HepG2 (cell line): ENCODE measurements around the gene PSKH1. TPM values are rescaled to one million over a fixed set of nuclear protein-coding genes. Genes with fewer than 3 reads are reported as not detected.

ENCODE experiments used
- FIP1L1 ChIP-seq: fragments of 200-400 bp; formaldehyde crosslinking; IDR thresholded peaks from 2 replicates; pipeline ENCODE4 v1.6.1; 2018; ENCODE audit warnings: low read depth, mild to moderate bottlenecking, low read length, moderate library complexity, borderline replicate concordance; ENCODE audit not compliant: insufficient read depth
- GLI4 ChIP-seq: sonication (generic); formaldehyde crosslinking; IDR thresholded peaks from 2 replicates; pipeline ENCODE4 v1.5.1; 2020; ENCODE audit warnings: missing genetic modification reagents, mild to moderate bottlenecking, moderate library complexity, borderline replicate concordance
- HIVEP1 ChIP-seq: sonication (generic); formaldehyde crosslinking; IDR thresholded peaks from 2 replicates; pipeline ENCODE4 v1.4.0; 2020; ENCODE audit warnings: mild to moderate bottlenecking, missing genetic modification reagents
- KDM5B ChIP-seq: sonication (generic); formaldehyde crosslinking; IDR thresholded peaks from 2 replicates; pipeline ENCODE4 v1.4.0; 2020; ENCODE audit warnings: missing genetic modification reagents, mild to moderate bottlenecking, borderline replicate concordance
- MAZ ChIP-seq, 2 experiments: sonication (generic) in 1 of 2; formaldehyde crosslinking in 1 of 2; IDR thresholded peaks; 2 replicates each; pipeline versions ENCODE4 v1.5.0 to v1.6.1; 2012 to 2020; ENCODE audit warnings: low read depth in 2 of 2, mild to moderate bottlenecking in 2 of 2, borderline replicate concordance in 1 of 2, improper control_type of control experiment in 1 of 2, low read length in 1 of 2, missing genetic modification reagents in 1 of 2, moderate library complexity in 1 of 2
- PHF8 ChIP-seq: sonication (generic); formaldehyde crosslinking; IDR thresholded peaks from 2 replicates; pipeline ENCODE4 v1.5.0; 2020; ENCODE audit warnings: missing genetic modification reagents
- SMAD1 ChIP-seq: sonication (generic); formaldehyde crosslinking; IDR thresholded peaks from 2 replicates; pipeline ENCODE4 v1.4.0; 2020; ENCODE audit warnings: missing genetic modification reagents, low read depth, mild to moderate bottlenecking, borderline replicate concordance
- SP140L ChIP-seq: sonication (generic); formaldehyde crosslinking; IDR thresholded peaks from 2 replicates; pipeline ENCODE4 v1.4.0; 2020; ENCODE audit warnings: missing genetic modification reagents, borderline replicate concordance
- TAF1 ChIP-seq: sonication (generic); formaldehyde crosslinking; IDR thresholded peaks from 2 replicates; pipeline ENCODE4 v1.4.0; 2020; ENCODE audit warnings: missing genetic modification reagents
- ZFY ChIP-seq: sonication (generic); formaldehyde crosslinking; IDR thresholded peaks from 2 replicates; pipeline ENCODE4 v1.4.0; 2020; ENCODE audit warnings: missing genetic modification reagents
- ZNF234 ChIP-seq: sonication (generic); formaldehyde crosslinking; conservative IDR thresholded peaks from 2 replicates; pipeline ENCODE4 v1.5.1; 2020; ENCODE audit warnings: mild to moderate bottlenecking, missing genetic modification reagents
- ZNF501 ChIP-seq: sonication (generic); formaldehyde crosslinking; IDR thresholded peaks from 2 replicates; pipeline ENCODE4 v1.5.1; 2020; ENCODE audit warnings: mild to moderate bottlenecking, moderate library complexity, missing genetic modification reagents
- ZNF629 ChIP-seq: sonication (generic); formaldehyde crosslinking; conservative IDR thresholded peaks from 2 replicates; pipeline ENCODE4 v1.5.0; 2020; ENCODE audit warnings: missing genetic modification reagents
- ZNF644 ChIP-seq: IDR thresholded peaks from 2 replicates; pipeline ENCODE4 v1.6.1; 2016; ENCODE audit warnings: low read depth
- ZNF772 ChIP-seq: sonication (generic); formaldehyde crosslinking; IDR thresholded peaks from 2 replicates; pipeline ENCODE4 v1.5.0; 2020; ENCODE audit warnings: mild to moderate bottlenecking, missing genetic modification reagents
- polyA plus RNA-seq, 8 experiments: library from polyadenylated mRNA; depleted of rRNA in 3 of 8; stranded (reverse) in 7 of 8; unstranded in 1 of 8; fragments of >200 nt; fragmentation: Illumina TruSeq in 4 of 8; extraction: Trizol in 4 of 8; gene quantifications; 2 replicates each; pipeline versions ENCODE4 v1.2.1 to v1.2.3, GENCODE V29; 2011 to 2016; ENCODE audit warnings: low read depth in 4 of 8, missing spikeins in 1 of 8, mixed read lengths in 1 of 8; ENCODE audit not compliant: insufficient read depth in 1 of 8
- total RNA-seq, 5 experiments: library from RNA; depleted of rRNA; stranded (reverse); fragments of >200 nt; fragmentation: Illumina TruSeq; extraction: Trizol; gene quantifications; 2 replicates each; pipeline ENCODE4 v1.2.3, GENCODE V29; 2016; ENCODE audit warnings: low read depth in 1 of 5
- TF ChIP-seq, protein P1 (sequence below): sonication (generic); formaldehyde crosslinking; IDR thresholded peaks from 2 replicates; pipeline ENCODE4 v1.5.0; 2020; ENCODE audit warnings: missing genetic modification reagents, mild to moderate bottlenecking, borderline replicate concordance
- TF ChIP-seq, protein P2 (sequence below): sonication (generic); formaldehyde crosslinking; IDR thresholded peaks from 2 replicates; pipeline ENCODE4 v1.8.1; 2023; ENCODE audit warnings: missing genetic modification reagents, mild to moderate bottlenecking, borderline replicate concordance
- TF ChIP-seq, protein P3 (sequence below): sonication (generic); formaldehyde crosslinking; IDR thresholded peaks from 2 replicates; pipeline ENCODE4 v1.5.1; 2020; ENCODE audit warnings: mild to moderate bottlenecking, moderate library complexity, missing genetic modification reagents
- TF ChIP-seq, protein P4 (sequence below): sonication (generic); formaldehyde crosslinking; IDR thresholded peaks from 2 replicates; pipeline ENCODE4 v1.5.0; 2020; ENCODE audit warnings: mild to moderate bottlenecking, missing genetic modification reagents, moderate library complexity
- TF ChIP-seq, protein P5 (sequence below): sonication (generic); formaldehyde crosslinking; IDR thresholded peaks from 2 replicates; pipeline ENCODE4 v1.5.0; 2020; ENCODE audit warnings: mild to moderate bottlenecking, missing genetic modification reagents, borderline replicate concordance

Gene PSKH1
- total and polyA plus RNA-seq, 2 of the 13 experiments (the other 11 are each of a cell fraction or from before 2014, with no cell fraction given): 8.4 to 19.1 TPM

DNA sequence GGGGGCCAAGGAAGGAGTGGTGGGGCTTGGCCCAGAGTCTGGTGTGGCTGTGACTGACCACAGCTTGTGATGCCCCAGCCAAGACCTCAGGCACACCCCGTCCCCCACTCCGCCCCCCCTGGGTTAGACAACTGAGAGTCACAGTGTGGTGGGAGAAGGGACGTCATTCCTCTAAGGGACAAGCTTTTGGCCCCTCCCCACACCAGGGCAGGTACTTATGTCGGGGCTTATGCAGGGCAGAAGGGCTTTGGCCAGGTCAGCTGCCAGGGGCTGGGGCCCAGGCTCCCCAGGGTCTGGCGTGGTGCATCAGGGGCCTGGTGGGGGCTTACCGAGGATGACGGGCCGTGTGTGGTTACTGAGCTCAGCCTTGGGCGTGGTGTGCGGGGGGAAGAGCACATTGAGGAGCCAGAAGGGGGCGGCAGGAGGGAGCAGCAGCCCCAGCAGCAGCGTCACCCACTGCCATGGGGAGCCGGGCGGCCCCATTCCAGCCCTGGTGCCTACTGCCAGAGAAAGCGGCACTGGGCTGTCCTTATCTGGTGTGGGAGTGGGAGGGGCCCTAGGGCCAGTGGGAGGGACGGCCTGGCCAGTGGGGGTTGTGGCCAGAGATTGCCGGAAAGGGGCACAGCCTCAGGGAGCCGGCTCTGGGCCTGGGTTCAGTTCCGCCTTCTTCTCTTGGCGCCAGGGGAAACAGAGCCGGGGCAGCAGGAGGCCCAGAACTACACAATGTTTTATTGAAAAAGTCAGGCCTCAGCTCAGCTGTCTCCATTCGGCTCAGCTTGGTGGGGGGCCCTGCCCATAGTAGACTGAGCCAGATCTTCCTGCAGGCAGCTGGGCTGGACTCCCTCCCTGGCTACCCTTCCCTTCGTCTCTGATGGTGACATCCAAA is 50.8 kb downstream of the PSKH1 start, which contains the start of gene LCAT (continued):
- TF ChIP-seq, protein P1, sequence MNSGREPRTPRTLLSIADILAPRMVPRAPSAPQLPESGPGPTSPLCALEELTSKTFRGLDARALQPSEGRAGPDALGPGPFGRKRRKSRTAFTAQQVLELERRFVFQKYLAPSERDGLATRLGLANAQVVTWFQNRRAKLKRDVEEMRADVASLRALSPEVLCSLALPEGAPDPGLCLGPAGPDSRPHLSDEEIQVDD (CRISPR knock-in tag): 0 out of 2 replicates have a peak, but pooled peaks have one; percentile 62
- TF ChIP-seq PHF8 (CRISPR knock-in tag) (peak; percentile 45), GLI4 (CRISPR knock-in tag) (peak; percentile 68; the same call in 1 of the 2 replicates), SP140L (CRISPR knock-in tag) (no peak; the same call in 1 of the 2 replicates), MAZ (IDR thresholded peaks at IDR 0.05; ENCODE audit: borderline replicate concordance, low read depth, low read length) (peak; percentile 50), MAZ (CRISPR knock-in tag; IDR thresholded peaks at IDR 0.05; ENCODE audit: low read depth) (peak; percentile 88), ZFY (CRISPR knock-in tag) (peak; percentile 36; the same call in 1 of the 2 replicates), HIVEP1 (CRISPR knock-in tag) (no peak; the same call in 1 of the 2 replicates), ZNF772 (CRISPR knock-in tag) (peak; percentile 40; the same call in 1 of the 2 replicates), FIP1L1 (peak; percentile 96; the same call in 1 of the 2 replicates), KDM5B (CRISPR knock-in tag) (0 out of 2 replicates have a peak, but pooled peaks have one; percentile 67), ZNF234 (CRISPR knock-in tag) (peak; percentile 85; the same call in 1 of the 2 replicates), ZNF501 (CRISPR knock-in tag) (peak; percentile 94), SMAD1 (CRISPR knock-in tag) (0 out of 2 replicates have a peak, but pooled peaks have one; percentile 16), ZNF629 (CRISPR knock-in tag) (no peak), TAF1 (CRISPR knock-in tag) (peak; percentile 75; the same call in 1 of the 2 replicates), ZNF644 (no peak)
- TF ChIP-seq, protein P2, sequence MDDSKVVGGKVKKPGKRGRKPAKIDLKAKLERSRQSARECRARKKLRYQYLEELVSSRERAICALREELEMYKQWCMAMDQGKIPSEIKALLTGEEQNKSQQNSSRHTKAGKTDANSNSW (CRISPR knock-in tag): 0 out of 2 replicates have a peak, but pooled peaks have one; percentile 23
- TF ChIP-seq, protein P3, sequence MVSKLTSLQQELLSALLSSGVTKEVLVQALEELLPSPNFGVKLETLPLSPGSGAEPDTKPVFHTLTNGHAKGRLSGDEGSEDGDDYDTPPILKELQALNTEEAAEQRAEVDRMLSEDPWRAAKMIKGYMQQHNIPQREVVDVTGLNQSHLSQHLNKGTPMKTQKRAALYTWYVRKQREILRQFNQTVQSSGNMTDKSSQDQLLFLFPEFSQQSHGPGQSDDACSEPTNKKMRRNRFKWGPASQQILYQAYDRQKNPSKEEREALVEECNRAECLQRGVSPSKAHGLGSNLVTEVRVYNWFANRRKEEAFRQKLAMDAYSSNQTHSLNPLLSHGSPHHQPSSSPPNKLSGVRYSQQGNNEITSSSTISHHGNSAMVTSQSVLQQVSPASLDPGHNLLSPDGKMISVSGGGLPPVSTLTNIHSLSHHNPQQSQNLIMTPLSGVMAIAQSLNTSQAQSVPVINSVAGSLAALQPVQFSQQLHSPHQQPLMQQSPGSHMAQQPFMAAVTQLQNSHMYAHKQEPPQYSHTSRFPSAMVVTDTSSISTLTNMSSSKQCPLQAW (CRISPR knock-in tag): peak; percentile 48; the same call in 1 of the 2 replicates
- TF ChIP-seq, protein P4, sequence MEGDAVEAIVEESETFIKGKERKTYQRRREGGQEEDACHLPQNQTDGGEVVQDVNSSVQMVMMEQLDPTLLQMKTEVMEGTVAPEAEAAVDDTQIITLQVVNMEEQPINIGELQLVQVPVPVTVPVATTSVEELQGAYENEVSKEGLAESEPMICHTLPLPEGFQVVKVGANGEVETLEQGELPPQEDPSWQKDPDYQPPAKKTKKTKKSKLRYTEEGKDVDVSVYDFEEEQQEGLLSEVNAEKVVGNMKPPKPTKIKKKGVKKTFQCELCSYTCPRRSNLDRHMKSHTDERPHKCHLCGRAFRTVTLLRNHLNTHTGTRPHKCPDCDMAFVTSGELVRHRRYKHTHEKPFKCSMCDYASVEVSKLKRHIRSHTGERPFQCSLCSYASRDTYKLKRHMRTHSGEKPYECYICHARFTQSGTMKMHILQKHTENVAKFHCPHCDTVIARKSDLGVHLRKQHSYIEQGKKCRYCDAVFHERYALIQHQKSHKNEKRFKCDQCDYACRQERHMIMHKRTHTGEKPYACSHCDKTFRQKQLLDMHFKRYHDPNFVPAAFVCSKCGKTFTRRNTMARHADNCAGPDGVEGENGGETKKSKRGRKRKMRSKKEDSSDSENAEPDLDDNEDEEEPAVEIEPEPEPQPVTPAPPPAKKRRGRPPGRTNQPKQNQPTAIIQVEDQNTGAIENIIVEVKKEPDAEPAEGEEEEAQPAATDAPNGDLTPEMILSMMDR (CRISPR knock-in tag): peak; percentile 76
- TF ChIP-seq, protein P5, sequence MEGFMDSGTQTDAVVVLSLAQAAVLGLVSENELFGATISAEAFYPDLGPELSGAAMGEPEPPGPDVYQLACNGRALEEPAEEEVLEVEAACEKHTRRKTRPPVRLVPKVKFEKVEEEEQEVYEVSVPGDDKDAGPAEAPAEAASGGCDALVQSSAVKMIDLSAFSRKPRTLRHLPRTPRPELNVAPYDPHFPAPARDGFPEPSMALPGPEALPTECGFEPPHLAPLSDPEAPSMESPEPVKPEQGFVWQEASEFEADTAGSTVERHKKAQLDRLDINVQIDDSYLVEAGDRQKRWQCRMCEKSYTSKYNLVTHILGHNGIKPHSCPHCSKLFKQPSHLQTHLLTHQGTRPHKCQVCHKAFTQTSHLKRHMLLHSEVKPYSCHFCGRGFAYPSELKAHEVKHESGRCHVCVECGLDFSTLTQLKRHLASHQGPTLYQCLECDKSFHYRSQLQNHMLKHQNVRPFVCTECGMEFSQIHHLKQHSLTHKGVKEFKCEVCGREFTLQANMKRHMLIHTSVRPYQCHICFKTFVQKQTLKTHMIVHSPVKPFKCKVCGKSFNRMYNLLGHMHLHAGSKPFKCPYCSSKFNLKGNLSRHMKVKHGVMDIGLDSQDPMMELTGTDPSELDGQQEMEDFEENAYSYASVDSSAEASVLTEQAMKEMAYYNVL: peak; percentile 52; the same call in 1 of the 2 replicates
